Astrocyte (in vitro differentiated cells and primary cell): Measurements from ENCODE around the gene CD177. TPM values are rescaled to one million over a fixed set of nuclear protein-coding genes. Genes with fewer than 3 reads are reported as not detected.

ENCODE experiments used
- DNase-seq: peaks from one replicate; pipeline ENCODE4 v3.0.0-alpha.2; 2010; ENCODE audit warnings: low read depth
- FAIRE-seq: peaks from 2 replicates; lab custom pipeline; 2011; peaks lifted over from hg19 to GRCh38; lab: Jason Lieb, UNC
- H2AFZ ChIP-seq: 2 replicates; pipeline ENCODE4 v1.6.0; 2012; ENCODE audit warnings: low read depth, low read length, inconsistent platforms
- H3K27ac ChIP-seq: 2 replicates; pipeline ENCODE4 v1.5.1; 2011; ENCODE audit warnings: low read depth, low read length, inconsistent platforms
- H3K27me3 ChIP-seq: 2 replicates; pipeline ENCODE4 v1.6.0; 2011; ENCODE audit warnings: low read length, inconsistent platforms; ENCODE audit not compliant: insufficient read depth
- H3K36me3 ChIP-seq: 2 replicates; pipeline ENCODE4 v1.5.1; 2011; ENCODE audit warnings: low read length, inconsistent platforms; ENCODE audit not compliant: insufficient read depth
- H3K4me1 ChIP-seq: 2 replicates; pipeline ENCODE4 v1.5.1; 2011; ENCODE audit warnings: low read length, inconsistent platforms; ENCODE audit not compliant: insufficient read depth
- H3K4me2 ChIP-seq: 2 replicates; pipeline ENCODE4 v1.6.0; 2012; ENCODE audit warnings: low read length, inconsistent platforms
- H3K4me3 ChIP-seq: 2 replicates; pipeline ENCODE4 v1.5.1; 2011; ENCODE audit warnings: low read depth, mild to moderate bottlenecking, low read length, inconsistent platforms; ENCODE audit not compliant: insufficient read depth
- H3K79me2 ChIP-seq: 2 replicates; pipeline ENCODE4 v1.6.0; 2012; ENCODE audit warnings: mild to moderate bottlenecking, low read length, inconsistent platforms; ENCODE audit not compliant: insufficient read depth
- H3K9ac ChIP-seq: 2 replicates; pipeline ENCODE4 v1.6.0; 2012; ENCODE audit warnings: mild to moderate bottlenecking, low read length, inconsistent platforms
- H3K9me3 ChIP-seq: 2 replicates; pipeline ENCODE4 v1.5.1; 2012; ENCODE audit warnings: low read depth, mild to moderate bottlenecking, low read length, inconsistent platforms; ENCODE audit not compliant: insufficient read depth
- H4K20me1 ChIP-seq: 2 replicates; pipeline ENCODE4 v1.6.0; 2012; ENCODE audit warnings: low read length, inconsistent platforms; ENCODE audit not compliant: insufficient read depth
- H3K27ac Mint-ChIP-seq: one replicate; pipeline ENCODE4 v1.8.0; 2021; ENCODE audit warnings: mild to moderate bottlenecking, mixed read lengths; ENCODE audit not compliant: unreplicated experiment
- H3K27me3 Mint-ChIP-seq: one replicate; pipeline ENCODE4 v1.8.0; 2021; ENCODE audit warnings: low read depth, mixed read lengths; ENCODE audit not compliant: unreplicated experiment
- H3K36me3 Mint-ChIP-seq: one replicate; pipeline ENCODE4 v1.8.0; 2021; ENCODE audit warnings: low read depth, mixed read lengths; ENCODE audit not compliant: unreplicated experiment
- H3K4me1 Mint-ChIP-seq: one replicate; pipeline ENCODE4 v1.8.0; 2021; ENCODE audit warnings: low read depth, mixed read lengths; ENCODE audit not compliant: unreplicated experiment
- H3K4me3 Mint-ChIP-seq: one replicate; pipeline ENCODE4 v1.8.0; 2021; ENCODE audit warnings: mild to moderate bottlenecking, moderate library complexity, mixed read lengths; ENCODE audit not compliant: unreplicated experiment
- H3K9me3 Mint-ChIP-seq: one replicate; pipeline ENCODE4 v1.8.0; 2021; ENCODE audit warnings: mild to moderate bottlenecking, mixed read lengths; ENCODE audit not compliant: unreplicated experiment
- EZH2 ChIP-seq: IDR thresholded peaks from 2 replicates; pipeline ENCODE4 v1.6.1; 2012; ENCODE audit warnings: mild to moderate bottlenecking, low read length, inconsistent platforms; ENCODE audit not compliant: insufficient read depth
- total RNA-seq: library from RNA; stranded (reverse); gene quantifications from 2 replicates; pipeline ENCODE4 v1.2.1, GENCODE V29; 2021
- TF ChIP-seq, protein P1 (sequence below): IDR thresholded peaks from 2 replicates; pipeline ENCODE4 v1.5.1; 2011; ENCODE audit warnings: low read depth, mild to moderate bottlenecking, inconsistent platforms, low read length, moderate library complexity; ENCODE audit not compliant: insufficient read depth

Gene CD177
- total RNA-seq, 1 donor from 2014 or later, result not detected

DNA sequence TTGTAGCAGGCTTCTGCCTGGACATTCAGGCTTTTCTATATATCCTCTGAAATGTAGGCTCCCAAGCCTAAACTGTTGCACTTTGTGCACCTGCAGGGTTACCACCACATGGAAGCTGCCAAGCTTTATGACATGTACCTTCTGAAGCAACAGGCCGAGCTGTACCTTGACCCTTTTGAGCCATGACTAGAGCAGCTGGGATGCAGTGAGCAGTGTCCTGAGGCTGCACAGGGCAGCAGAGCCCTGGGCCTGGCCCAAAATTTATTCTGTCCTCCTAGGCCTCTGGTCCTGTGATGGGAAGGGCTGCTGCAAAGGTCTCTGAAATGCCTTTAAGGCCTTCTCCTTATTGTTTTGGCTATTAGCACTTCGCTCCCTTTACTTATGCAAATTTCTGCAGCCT lies 23.5 kb upstream of the CD177 start:
- H3K27ac Mint-ChIP-seq, result no peak overlapping the region
- H2AFZ ChIP-seq, result no peak overlapping the region
- H3K79me2 ChIP-seq, result no peaks in the 10 kb centered on the region
- H3K9me3 ChIP-seq, result no peaks in the 10 kb centered on the region
- no peaks in the 10 kb centered on the region for H3K27me3 ChIP-seq
- H4K20me1 ChIP-seq, result no peaks in the 10 kb centered on the region
- DNase-seq, result no peak
- H3K4me2 ChIP-seq, result no peak overlapping the region
- no peaks in the 10 kb centered on the region for H3K36me3 ChIP-seq
- H3K27me3 Mint-ChIP-seq, result no peaks in the 10 kb centered on the region
- FAIRE-seq, result no peak
- H3K4me1 Mint-ChIP-seq, result no peaks in the 10 kb centered on the region
- no peak overlapping the region for H3K27ac ChIP-seq
- no peak overlapping the region for H3K4me3 ChIP-seq
- no peak for TF ChIP-seq EZH2
- TF ChIP-seq, protein P1, sequence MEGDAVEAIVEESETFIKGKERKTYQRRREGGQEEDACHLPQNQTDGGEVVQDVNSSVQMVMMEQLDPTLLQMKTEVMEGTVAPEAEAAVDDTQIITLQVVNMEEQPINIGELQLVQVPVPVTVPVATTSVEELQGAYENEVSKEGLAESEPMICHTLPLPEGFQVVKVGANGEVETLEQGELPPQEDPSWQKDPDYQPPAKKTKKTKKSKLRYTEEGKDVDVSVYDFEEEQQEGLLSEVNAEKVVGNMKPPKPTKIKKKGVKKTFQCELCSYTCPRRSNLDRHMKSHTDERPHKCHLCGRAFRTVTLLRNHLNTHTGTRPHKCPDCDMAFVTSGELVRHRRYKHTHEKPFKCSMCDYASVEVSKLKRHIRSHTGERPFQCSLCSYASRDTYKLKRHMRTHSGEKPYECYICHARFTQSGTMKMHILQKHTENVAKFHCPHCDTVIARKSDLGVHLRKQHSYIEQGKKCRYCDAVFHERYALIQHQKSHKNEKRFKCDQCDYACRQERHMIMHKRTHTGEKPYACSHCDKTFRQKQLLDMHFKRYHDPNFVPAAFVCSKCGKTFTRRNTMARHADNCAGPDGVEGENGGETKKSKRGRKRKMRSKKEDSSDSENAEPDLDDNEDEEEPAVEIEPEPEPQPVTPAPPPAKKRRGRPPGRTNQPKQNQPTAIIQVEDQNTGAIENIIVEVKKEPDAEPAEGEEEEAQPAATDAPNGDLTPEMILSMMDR, result no peak
- H3K4me3 Mint-ChIP-seq, result no peak overlapping the region
- no peaks in the 10 kb centered on the region for H3K4me1 ChIP-seq
- H3K9ac ChIP-seq, result no peak overlapping the region
- no peaks in the 10 kb centered on the region for H3K36me3 Mint-ChIP-seq
- H3K9me3 Mint-ChIP-seq, result peaks cover 8% of the 10 kb centered on the region

DNA sequence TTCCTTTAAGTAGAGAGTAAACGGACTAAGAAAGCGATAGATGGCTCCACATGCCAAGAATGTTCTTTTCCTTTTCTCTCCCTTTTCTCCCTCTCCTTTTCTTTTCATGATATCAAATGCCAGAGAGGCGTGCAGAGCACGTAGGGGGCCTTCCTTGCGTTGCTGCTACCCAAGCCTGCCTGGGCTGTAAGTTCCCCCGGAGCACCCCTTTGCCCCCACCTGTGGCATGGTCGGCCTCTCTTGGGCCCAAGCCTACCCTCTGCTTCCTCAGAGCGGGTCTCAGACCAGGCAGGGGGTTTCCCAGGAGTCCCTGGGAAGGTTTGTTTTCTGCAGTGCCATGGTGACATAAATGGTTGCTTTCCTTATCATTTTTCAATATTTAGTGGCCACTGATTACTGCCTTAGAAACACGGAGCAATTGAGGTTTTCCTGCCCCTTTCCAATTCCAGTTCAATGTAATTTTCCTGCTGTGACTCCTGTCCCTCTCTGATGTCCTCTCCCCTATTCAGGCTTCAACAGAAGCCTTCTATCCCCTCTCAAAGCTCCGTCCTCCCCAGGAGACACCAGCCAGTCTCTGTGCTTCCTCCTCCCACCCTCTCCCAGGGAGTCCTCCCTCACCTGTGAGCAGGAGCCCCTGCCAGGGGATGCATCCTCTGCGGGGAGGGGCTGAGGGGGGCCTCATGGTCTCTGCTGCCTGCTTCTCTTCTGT lies 22.6 kb upstream of the CD177 start:
- Mint-ChIP-seq H3K27ac (no peak overlapping the region), H3K4me1 (no peaks in the 10 kb centered on the region), H3K9me3 (peaks cover 8% of the 10 kb centered on the region), H3K27me3 (no peaks in the 10 kb centered on the region), H3K36me3 (no peaks in the 10 kb centered on the region), H3K4me3 (no peak overlapping the region)
- no peaks in the 10 kb centered on the region for H3K79me2 ChIP-seq
- no peaks in the 10 kb centered on the region for H3K27me3 ChIP-seq
- H3K9ac ChIP-seq, result no peak overlapping the region
- no peaks in the 10 kb centered on the region for H3K36me3 ChIP-seq
- DNase-seq (no peak), FAIRE-seq (no peak)
- no peak overlapping the region for H3K27ac ChIP-seq
- TF ChIP-seq EZH2, result no peak
- TF ChIP-seq, protein P1, result no peak
- no peak overlapping the region for H3K4me2 ChIP-seq
- no peak overlapping the region for H3K4me3 ChIP-seq
- H3K9me3 ChIP-seq, result no peaks in the 10 kb centered on the region
- no peak overlapping the region for H2AFZ ChIP-seq
- H3K4me1 ChIP-seq, result no peaks in the 10 kb centered on the region
- no peaks in the 10 kb centered on the region for H4K20me1 ChIP-seq

DNA sequence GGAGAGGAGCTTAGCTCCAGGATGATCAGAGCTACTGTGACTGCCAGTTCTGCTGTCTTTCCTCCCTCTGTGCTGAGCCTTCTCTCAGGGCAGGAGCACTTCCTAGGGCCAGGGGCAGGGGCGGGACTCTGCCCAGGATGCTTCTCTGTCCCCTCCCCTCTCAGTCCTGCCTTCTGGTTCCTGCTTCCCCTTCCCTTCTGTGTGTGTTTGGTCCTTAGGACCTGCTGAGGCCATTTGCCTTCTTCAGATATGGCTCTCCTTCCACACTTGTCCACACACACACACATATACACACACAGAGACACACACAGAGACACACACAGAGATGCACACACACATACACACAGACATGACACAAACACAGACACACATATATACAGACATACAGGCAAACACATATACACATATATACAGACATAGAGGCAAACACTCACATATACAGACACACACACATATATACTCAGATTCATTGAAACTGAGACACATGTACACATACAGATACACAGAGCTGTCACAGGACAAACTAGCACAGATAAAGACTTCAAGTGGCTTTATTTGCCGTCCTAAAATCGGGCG lies 22.0 kb upstream of the CD177 start:
- H4K20me1 ChIP-seq, result no peaks in the 10 kb centered on the region
- no peaks in the 10 kb centered on the region for H3K79me2 ChIP-seq
- H3K4me2 ChIP-seq, result no peak overlapping the region
- Mint-ChIP-seq H3K27ac (no peak overlapping the region), H3K36me3 (no peaks in the 10 kb centered on the region), H3K27me3 (no peaks in the 10 kb centered on the region), H3K4me3 (no peak overlapping the region), H3K9me3 (peaks cover 8% of the 10 kb centered on the region), H3K4me1 (no peaks in the 10 kb centered on the region)
- DNase-seq (no peak), FAIRE-seq (no peak)
- no peak overlapping the region for H3K4me3 ChIP-seq
- no peaks in the 10 kb centered on the region for H3K36me3 ChIP-seq
- no peak overlapping the region for H3K27ac ChIP-seq
- H2AFZ ChIP-seq, result no peak overlapping the region
- no peak overlapping the region for H3K9ac ChIP-seq
- TF ChIP-seq, protein P1, result no peak
- no peak for TF ChIP-seq EZH2
- H3K27me3 ChIP-seq, result no peaks in the 10 kb centered on the region
- H3K4me1 ChIP-seq, result no peaks in the 10 kb centered on the region
- H3K9me3 ChIP-seq, result no peaks in the 10 kb centered on the region
